T follicular helper cell (primary cell): ENCODE results near the gene VSTM2B.
"Not testable (repeated sequence)": the region's sequence is repeated elsewhere in the genome, so short reads cannot be mapped to it uniquely, and the experiment has no call there.

ENCODE experiments used
- DNase-seq: peaks from one replicate; pipeline ENCODE4 v3.0.0-alpha.2; 2020; ENCODE audit warnings: low read depth

VSTM2B gene

GRCh38 chr19:29530540-29531457 is 5.0 kb downstream of the VSTM2B start:
- DNase-seq, result no peak

GRCh38 chr19:29531458-29532025 is 5.7 kb downstream of the VSTM2B start:
- no peak for DNase-seq

DNA sequence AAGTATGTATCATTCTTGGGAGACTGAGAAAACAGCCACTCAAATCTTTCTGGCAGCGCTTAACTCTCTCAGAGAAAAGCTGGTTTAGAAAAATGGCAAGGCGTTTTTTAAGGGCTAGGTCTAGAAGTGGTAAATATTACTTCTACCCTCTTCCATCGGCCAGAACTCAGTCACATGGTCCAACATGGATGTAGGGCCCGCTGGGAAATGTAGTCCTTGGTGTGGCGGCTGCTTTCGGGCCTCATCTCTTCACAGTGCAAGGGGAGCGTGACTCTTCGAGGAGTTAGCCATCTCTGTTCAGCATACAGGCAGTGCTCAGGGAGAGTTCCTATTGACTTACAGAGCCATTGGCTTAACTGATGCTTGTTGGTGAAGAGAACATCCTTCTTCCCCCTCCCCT is 6.3 kb downstream of the VSTM2B start:
- no peak for DNase-seq

DNA sequence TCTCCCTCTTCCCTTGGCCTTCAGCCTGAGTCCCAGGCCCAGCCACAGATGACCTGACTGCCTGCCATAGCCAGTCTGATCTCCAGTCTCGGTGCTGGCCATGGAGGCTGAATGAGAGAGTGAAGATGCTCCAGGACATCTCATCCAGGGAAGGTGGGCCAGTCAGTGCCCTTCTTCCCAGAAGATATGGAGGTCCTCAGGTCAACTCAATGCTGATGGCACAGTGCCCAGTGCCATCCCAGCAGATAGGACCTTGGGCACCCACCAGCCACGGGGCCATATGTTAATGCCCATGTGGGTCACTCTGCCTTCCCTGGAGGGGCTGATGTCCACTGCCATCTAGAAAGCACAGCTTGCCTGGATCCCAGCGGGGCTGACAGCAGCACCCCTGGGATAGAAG is 7.2 kb downstream of the VSTM2B start:
- no peak for DNase-seq

- no peak for DNase-seq
These were observed 8.1 kb downstream of the VSTM2B start for GRCh38 chr19:29533578-29534544.

- DNase-seq, result no peak
These were observed 9.5 kb downstream of the VSTM2B start for GRCh38 chr19:29535214-29535831.

GRCh38 chr19:29535984-29536508 is 10.3 kb downstream of the VSTM2B start:
- no peak for DNase-seq

GRCh38 chr19:29537181-29537580 is 11.4 kb downstream of the VSTM2B start:
- no peak for DNase-seq

GRCh38 chr19:29537601-29538000 is 11.8 kb downstream of the VSTM2B start:
- no peak for DNase-seq

DNA sequence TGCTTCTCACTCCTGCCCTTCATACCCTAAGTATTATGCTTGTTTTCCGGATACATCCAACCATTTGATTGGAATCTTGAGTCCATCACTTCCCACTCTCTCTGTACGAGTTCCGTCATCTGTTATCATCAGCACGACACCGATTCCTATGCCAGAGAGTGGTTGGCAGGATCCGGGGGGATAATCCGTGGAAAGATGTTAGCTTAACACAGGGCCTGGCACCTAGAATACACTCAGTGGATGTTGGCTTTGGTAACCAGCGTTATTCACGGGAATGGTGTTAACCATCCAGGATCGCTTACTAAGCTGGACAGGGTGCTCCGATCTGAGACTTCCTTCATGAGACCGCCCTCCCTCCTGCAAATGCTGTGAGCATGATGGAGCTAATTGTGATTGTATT is 12.4 kb downstream of the VSTM2B start:
- no peak for DNase-seq

GRCh38 chr19:29538651-29539050 is 12.9 kb downstream of the VSTM2B start:
- no peak for DNase-seq

GRCh38 chr19:29539131-29539530 is 13.3 kb downstream of the VSTM2B start:
- no peak for DNase-seq

GRCh38 chr19:29539670-29540069 is 13.9 kb downstream of the VSTM2B start:
- DNase-seq, result no peak

DNA sequence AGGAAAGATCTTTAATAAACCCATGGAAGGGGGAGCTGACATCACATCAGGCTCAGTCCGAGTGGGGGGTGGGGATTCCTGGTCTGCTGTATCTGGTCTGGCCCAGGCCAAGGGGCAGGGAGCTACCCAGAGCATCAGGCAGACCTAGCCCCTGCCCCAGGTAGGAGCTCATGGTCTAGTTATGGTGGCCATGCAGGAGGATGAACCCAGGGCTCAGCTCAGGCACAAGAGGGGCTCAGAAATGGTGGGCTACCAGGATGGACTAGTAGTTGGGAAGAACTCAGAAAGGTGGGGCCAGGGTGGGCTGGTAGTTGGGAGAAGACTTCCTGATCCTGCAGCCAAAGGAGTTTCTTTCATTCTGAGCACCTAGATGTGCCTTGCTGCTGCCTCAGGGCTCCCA is 14.3 kb downstream of the VSTM2B start:
- DNase-seq, result no peak

DNA sequence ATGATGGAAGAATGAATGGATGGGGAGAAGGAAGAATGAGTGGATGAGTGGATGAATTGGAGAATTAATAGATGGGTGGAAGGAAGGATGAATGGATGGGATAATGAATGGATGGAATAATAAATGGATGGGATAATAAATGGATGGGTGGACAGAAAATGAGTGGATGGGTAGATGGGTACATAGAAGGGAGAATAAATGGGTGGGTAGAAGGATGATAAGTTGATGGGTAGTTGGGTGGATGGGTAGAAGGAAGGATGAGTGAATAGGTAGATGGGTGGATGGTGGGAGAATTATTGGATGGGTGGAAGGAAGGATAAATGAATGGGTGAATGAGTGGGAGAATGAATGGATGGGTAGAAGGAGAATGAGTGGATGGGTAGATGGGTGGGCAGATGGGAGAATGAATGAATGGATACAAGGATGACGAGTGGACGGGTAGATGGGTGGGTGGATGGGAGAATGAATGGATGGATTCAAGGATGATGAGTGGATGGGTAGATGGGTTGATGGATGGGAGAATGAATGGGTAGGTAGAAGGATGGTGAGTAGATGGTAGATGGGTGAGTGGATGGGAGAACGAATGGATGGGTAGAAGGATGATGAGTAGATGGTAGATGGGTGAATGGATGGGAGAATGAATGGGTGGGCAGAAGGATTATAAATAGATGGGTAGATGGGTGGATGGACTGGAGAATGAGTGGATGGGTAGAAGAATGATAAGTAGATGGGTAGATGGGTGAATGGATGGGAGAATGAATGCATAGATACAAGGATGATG is 15.9 kb downstream of the VSTM2B start:
- DNase-seq, result no peak

DNA sequence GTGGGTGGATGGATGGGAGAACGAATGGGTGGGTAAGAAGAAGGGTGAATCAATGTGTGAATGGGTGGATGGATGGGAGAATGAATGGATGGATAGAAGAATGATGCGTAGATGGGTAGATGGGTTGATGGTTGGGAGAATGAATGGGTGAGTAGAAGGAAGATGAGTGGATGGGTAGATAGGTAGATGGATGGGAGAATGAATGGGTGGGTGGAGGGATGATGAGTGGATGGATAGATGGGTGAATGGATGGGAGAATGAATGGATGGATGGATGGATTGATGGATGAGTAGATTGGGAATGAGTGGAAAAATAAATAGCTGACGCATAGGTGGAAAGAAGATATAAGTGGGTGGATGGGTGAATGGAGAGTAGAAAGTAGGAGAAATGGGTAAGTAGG is 16.5 kb downstream of the VSTM2B start:
- no peak for DNase-seq

GRCh38 chr19:29542776-29543175 is 17.0 kb downstream of the VSTM2B start:
- DNase-seq, result no peak

- DNase-seq, result no peak
These were observed 17.6 kb downstream of the VSTM2B start for GRCh38 chr19:29543381-29543780.

DNA sequence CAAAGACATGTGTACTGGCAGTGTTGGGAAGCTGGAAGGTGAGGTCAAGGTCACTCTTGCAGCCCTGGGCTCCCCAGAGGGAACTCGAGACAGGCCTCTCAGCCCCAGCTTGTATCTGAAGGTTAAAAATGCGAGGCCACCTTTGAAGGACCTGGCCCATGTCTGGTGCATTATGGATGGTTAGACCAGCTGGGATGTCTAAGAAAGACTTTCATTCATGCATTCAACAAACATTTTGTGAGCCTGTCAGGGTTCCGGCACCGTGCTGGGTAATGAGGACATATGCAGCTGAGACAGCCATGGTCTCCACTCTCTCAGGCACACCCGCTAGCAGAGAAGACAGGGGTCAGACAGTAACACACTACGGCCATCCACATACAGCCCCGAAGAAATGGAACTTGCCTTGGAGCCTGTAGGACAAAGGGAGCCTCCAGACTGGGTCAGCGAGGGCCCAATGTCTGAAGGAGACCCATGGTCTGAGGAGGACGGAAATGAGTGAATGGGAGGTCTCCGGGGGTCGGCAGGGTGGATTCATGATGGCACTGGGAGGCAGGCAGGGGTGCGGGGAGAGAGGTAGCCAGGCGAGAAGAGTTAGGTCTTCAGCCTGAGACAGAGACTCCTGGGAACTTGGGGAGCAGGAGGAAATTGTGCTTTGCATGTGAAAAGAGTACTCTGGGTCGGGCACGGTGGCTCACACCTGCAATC is 19.0 kb downstream of the VSTM2B start:
- DNase-seq, result no peak

DNA sequence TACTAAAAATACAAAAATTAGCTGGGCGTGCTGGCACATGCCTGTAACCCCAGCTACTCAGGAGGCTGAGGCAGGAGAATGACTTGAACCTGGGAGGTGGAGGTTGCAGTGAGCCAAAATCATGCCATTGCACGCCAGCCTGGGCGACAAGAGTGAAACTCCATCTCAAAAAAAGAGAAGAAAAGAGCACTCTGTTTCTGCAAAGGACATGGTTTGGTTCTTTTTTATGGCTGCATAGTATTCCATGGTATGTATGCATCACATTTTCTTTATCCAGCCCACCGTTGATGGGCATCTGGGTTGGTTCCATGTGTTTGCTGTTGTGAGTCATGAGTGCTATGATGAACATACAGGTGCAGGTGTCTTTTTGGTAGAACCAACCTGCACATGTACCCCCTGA is 19.7 kb downstream of the VSTM2B start:
- not testable (repeated sequence) for DNase-seq
